Activated CD4-positive, alpha-beta T cell treated with anti-CD3 and anti-CD28 coated beads, Interleukin-2, amount 50 U/mL, for 16 hours (primary cell): ENCODE data around the gene GTPBP1.

Experiments
- DNase-seq: peaks from one replicate; pipeline ENCODE4 v3.0.0-alpha.2; 2020

Gene GTPBP1

GRCh38 chr22:38742176-38742942 lies 36.6 kb downstream of the GTPBP1 start:
- no peak for DNase-seq

GRCh38 chr22:38744981-38745380 lies 39.2 kb downstream of the GTPBP1 start:
- DNase-seq: no peak

GRCh38 chr22:38745676-38746460 lies 40.1 kb downstream of the GTPBP1 start:
- no peak for DNase-seq

GRCh38 chr22:38748487-38749136 lies 42.9 kb downstream of the GTPBP1 start:
- no peak for DNase-seq

- no peak for DNase-seq
These were observed 44.4 kb downstream of the GTPBP1 start for GRCh38 chr22:38750104-38750503.

- no peak for DNase-seq
These were observed 44.9 kb downstream of the GTPBP1 start for GRCh38 chr22:38750638-38751037.

- DNase-seq: no peak
These were observed 45.3 kb downstream of the GTPBP1 start for GRCh38 chr22:38751066-38751421.

- DNase-seq: peak; percentile 86
These were observed 45.9 kb downstream of the GTPBP1 start for GRCh38 chr22:38751422-38752346.

- DNase-seq: peak; percentile 45
These were observed 48.4 kb downstream of the GTPBP1 start for GRCh38 chr22:38753948-38754750.

GRCh38 chr22:38754751-38755154 lies 49.0 kb downstream of the GTPBP1 start:
- peak; percentile 60 for DNase-seq

GRCh38 chr22:38755155-38755910 lies 49.6 kb downstream of the GTPBP1 start:
- DNase-seq: peak; percentile 61

- DNase-seq: peak; percentile 93
These were observed 50.3 kb downstream of the GTPBP1 start, which contains the start of gene SUN2 for GRCh38 chr22:38755911-38756532. Gene SUN2 (minus strand): TSS chr22:38755998. CDS start chr22:38752628, 3,370 bp downstream.

GRCh38 chr22:38756711-38757463 lies 51.1 kb downstream of the GTPBP1 start:
- DNase-seq: peak; percentile 70

- no peak for DNase-seq
These were observed 51.7 kb downstream of the GTPBP1 start for GRCh38 chr22:38757464-38757757.

GRCh38 chr22:38758276-38758945 lies 52.7 kb downstream of the GTPBP1 start:
- DNase-seq: peak; percentile 32

GRCh38 chr22:38759005-38759404 lies 53.3 kb downstream of the GTPBP1 start:
- DNase-seq: no peak

- DNase-seq: no peak
These were observed 54.9 kb downstream of the GTPBP1 start for GRCh38 chr22:38760477-38761201.
